GM12865 (cell line): Measurements from ENCODE around the gene FRMD4A.
"Not testable (repeated sequence)": the region's sequence is repeated elsewhere in the genome, so short reads cannot be mapped to it uniquely, and the experiment has no call there.

Source experiments
- DNase-seq: peaks from one replicate; pipeline ENCODE4 v3.0.0; 2010; ENCODE audit warnings: low read depth
- H3K4me3 ChIP-seq: 2 replicates; pipeline ENCODE4 v1.5.1; 2011; ENCODE audit warnings: mild to moderate bottlenecking, low read depth, low read length, control low read depth
- TF ChIP-seq, protein P1 (sequence below): IDR thresholded peaks from 2 replicates; pipeline ENCODE4 v1.5.1; 2011; ENCODE audit warnings: low read length, control low read depth, low read depth, inconsistent platforms; ENCODE audit not compliant: insufficient read depth; ENCODE audit errors: missing control alignments

Gene FRMD4A

DNA sequence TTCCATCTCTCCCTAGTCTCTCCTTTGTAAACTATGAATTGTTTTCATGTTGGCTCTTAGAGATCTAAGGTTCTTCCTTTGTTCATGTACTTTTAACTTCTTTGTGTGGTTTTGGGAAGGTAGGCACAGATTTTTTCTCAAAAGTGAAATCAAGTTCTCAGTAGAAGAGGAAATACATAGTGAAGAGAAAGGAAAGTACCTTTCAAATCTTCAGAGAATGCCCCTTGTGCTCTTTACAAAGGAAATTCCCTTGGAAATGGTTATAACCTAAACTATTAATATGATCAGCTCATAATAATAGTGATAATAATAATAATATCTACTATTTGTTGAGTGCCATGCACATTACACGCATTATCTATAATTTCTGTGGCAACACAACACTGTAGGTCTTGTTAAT lies 425.4 kb downstream of the FRMD4A start:
- no peak for DNase-seq
- H3K4me3 ChIP-seq, result no peak overlapping the region
- TF ChIP-seq, protein P1, sequence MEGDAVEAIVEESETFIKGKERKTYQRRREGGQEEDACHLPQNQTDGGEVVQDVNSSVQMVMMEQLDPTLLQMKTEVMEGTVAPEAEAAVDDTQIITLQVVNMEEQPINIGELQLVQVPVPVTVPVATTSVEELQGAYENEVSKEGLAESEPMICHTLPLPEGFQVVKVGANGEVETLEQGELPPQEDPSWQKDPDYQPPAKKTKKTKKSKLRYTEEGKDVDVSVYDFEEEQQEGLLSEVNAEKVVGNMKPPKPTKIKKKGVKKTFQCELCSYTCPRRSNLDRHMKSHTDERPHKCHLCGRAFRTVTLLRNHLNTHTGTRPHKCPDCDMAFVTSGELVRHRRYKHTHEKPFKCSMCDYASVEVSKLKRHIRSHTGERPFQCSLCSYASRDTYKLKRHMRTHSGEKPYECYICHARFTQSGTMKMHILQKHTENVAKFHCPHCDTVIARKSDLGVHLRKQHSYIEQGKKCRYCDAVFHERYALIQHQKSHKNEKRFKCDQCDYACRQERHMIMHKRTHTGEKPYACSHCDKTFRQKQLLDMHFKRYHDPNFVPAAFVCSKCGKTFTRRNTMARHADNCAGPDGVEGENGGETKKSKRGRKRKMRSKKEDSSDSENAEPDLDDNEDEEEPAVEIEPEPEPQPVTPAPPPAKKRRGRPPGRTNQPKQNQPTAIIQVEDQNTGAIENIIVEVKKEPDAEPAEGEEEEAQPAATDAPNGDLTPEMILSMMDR, result no peak

DNA sequence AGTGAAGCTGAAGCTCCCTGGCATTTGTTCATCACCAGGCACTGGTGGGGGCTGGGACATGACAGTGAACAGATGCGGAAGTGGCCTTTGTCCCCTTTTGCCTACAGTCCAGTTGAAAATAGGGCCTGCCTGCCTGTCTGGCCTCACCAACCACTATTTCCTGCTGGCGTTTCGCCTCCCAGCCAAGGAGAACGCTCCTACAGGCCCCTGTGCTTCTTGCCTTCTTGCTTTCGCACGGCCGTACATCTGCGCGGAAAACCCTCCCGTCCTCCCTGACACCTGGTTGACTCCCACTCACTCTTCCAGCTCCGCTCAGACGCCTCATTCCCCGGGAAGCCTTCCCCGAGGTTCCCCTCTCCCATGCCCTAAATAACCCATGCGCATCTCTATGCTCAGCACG lies 426.7 kb downstream of the FRMD4A start:
- H3K4me3 ChIP-seq, result no peak overlapping the region
- no peak for DNase-seq
- TF ChIP-seq, protein P1, result no peak

DNA sequence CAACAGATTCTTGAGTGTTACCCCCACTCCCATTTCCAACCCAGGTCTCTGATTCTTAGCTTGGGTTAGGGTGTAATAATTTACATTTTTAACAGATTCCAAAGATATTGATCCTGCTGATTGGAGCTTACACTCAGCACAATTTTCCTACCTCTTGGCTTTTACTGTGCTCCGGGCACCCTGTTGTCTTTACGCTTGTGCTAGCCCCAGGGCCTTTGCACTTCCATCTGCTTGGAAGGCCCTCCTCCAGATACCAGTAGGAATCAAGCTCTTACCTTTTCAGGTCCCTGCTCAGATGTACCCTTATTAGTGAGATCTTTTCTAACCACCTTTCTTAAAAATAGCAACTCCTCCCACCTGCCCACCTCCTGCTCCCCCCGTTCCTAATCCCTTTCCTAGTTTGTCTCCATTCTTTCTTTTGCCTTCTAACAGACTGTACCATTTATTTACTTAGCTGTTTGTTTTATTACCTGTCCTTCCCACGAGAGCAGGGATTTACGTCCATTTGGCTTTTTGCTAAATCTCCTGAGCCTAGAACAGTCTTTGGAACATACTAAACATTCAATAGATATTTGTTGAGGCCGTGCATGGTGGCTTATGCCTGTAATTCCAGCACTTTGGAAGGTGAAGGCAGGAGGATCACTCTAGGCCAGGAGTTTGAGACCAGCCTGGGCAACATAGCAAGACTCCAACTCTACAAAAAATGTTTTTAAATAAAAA lies 427.7 kb downstream of the FRMD4A start:
- no peak overlapping the region for H3K4me3 ChIP-seq
- DNase-seq, result no peak
- TF ChIP-seq, protein P1, result no peak

DNA sequence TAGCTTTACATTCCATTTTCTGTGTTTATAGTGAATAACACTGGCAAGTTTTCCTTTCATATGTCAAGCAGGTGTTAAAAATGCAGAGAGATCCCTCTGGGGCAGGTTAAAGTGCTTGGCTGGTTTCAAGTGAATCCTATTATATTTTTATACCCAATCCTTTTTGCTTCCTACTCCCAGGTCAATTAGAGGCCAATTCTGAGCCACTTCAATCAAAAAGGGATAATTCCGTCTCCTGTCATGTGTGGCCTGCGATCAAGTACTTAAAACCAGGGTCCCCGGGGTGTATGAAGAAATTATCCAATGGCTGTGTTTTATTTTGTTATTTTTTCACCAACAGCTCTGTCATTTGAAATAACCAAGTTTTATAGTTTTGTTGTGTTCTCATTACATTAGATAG lies 430.8 kb downstream of the FRMD4A start:
- no peak for DNase-seq
- no peak overlapping the region for H3K4me3 ChIP-seq
- TF ChIP-seq, protein P1, result no peak

DNA sequence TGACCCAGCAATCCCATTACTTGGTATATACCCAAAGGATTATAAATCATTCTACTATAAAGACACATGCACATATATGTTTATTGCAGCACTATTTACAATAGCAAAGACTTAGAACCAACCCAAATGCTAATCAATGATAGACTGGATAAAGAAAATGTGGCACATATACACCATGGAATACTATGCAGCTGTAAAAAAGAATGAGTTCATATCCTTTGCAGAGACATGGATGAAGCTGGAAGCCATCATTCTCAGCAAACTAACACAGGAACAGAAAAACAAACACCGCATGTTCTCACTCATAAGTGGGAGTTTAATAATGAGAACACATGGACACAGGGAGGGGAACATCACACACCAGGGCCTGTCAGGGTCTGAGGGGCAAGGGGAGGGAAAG lies 434.6 kb downstream of the FRMD4A start:
- H3K4me3 ChIP-seq, result not testable (repeated sequence)

DNA sequence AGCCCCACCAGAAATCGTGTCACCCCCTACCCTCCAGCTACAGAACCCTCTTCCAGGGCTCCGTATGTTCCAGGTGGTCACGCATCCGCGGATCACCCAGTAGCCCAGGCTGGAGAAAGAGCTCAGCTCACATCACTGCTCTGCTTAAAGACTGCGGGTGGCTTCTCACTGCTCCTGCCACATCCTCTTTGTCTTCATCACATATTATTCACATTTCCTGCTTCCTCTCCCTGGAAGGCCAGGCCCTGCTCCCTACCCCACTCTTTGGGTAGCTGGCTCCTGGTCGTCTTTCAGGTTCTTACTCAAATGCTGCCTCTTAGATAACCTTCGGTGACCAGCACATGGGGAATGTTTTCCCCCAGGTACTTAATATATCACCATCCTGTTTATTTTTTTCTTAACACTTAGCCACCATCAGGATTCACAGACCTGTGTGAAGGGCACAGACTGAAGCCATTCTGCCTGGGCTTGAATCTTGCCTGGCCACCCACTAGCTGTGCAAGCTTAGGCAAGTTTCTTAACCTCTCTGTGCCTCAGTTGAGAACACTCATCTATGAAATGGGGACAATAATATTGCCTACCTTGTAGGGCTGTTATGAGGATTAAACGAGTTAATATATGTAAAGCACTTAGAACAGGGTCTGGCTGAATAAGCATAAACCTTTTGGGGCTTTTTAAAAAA lies 436.2 kb downstream of the FRMD4A start:
- DNase-seq, result no peak
- no peak overlapping the region for H3K4me3 ChIP-seq
- TF ChIP-seq, protein P1, result no peak

More for the DNA sequence above, 434.6 kb downstream of the FRMD4A start:
- not testable (repeated sequence) for DNase-seq

DNA sequence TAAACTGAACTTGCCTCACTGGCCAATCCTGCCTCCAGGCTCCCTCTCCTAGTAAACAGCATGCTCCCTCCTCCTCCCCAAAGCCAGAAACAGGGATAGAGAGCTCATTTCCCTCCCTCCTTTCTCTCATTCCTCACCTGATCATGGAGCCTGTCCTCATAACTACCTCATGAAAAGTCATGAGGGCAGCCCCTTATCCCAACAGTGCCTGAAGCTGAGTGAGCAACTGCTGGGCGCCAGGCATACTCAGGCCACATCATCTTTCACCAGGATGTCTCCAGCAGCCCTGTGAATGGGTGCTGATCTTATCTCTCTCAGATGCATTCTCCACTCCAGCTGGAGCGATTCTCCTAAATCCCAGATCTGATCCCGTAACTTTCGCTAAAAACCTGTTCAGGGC lies 436.8 kb downstream of the FRMD4A start:
- TF ChIP-seq, protein P1, result no peak
- H3K4me3 ChIP-seq, result no peak overlapping the region
- no peak for DNase-seq
